Esophagus muscularis mucosa (tissue), 4 donors: ENCODE data around the gene SOX10. TPM values are rescaled to one million over a fixed set of nuclear protein-coding genes. Genes with fewer than 3 reads are reported as not detected.

Experiments used
- DNase-seq: peaks from one replicate; pipeline ENCODE4 v3.0.0-alpha.2; 2017; ENCODE audit errors: extremely low spot score
- H3K27ac ChIP-seq, 4 donors: fragments of 200-600 bp; sonication (generic); replicated peaks in 1 of 4; 1 replicate in 3 of 4; 2 replicates in 1 of 4; pipeline ENCODE4 v1.5.1; 2016 to 2019; ENCODE audit warnings: mild to moderate bottlenecking in 1 of 4
- H3K27me3 ChIP-seq, 4 donors: fragments of 200-600 bp; sonication (generic); one replicate each; pipeline versions ENCODE4 v1.5.1 to v1.6.0; 2016 to 2019
- H3K36me3 ChIP-seq, 4 donors: fragments of 200-600 bp; sonication (generic); one replicate each; pipeline ENCODE4 v1.5.1; 2016 to 2019
- H3K4me1 ChIP-seq, 4 donors: fragments of 200-600 bp; sonication (generic); one replicate each; pipeline ENCODE4 v1.5.1; 2016 to 2019
- H3K4me3 ChIP-seq, 4 donors: fragments of 200-600 bp; sonication (generic); 1 replicate in 2 of 4; 2 replicates in 2 of 4; pipeline ENCODE4 v1.5.1; 2016 to 2019; ENCODE audit warnings: mild to moderate bottlenecking in 4 of 4, moderate library complexity in 1 of 4
- H3K9me3 ChIP-seq, 4 donors: fragments of 200-600 bp; sonication (generic); 1 replicate in 3 of 4; 2 replicates in 1 of 4; pipeline ENCODE4 v1.5.1; 2016 to 2019
- EP300 ChIP-seq: sonication (generic); formaldehyde crosslinking; IDR thresholded peaks from one replicate; pipeline ENCODE4 v1.6.1; 2017; ENCODE audit warnings: antibody characterized with exemption
- POLR2A ChIP-seq: fragments of 450-650 bp; IDR thresholded peaks from one replicate; pipeline ENCODE4 v1.6.1; 2017; ENCODE audit warnings: antibody characterized with exemption, moderate library complexity, mild to moderate bottlenecking, low read depth
- POLR2AphosphoS5 ChIP-seq, 2 donors: sonication (generic); formaldehyde crosslinking; IDR thresholded peaks; one replicate each; pipeline ENCODE4 v1.6.1; 2017; ENCODE audit warnings: antibody characterized with exemption in 2 of 2
- WGBS: methylation state at CpG from one replicate; pipeline ENCODE4 v1.1.5; 2018; 5-methylcytosine and 5-hydroxymethylcytosine counted together
- intact Hi-C: fragments of 100-400 bp; cut with DNase I; formaldehyde crosslinking; loops from one replicate; pipeline ENCODE4 v1.15.1; 2023
- total RNA-seq, 4 donors: library from RNA; depleted of rRNA; stranded (reverse); fragments of >200 nt; gene quantifications; one replicate each; pipeline versions ENCODE4 v1.1.0 to v1.2.1, GENCODE V29; 2016
- TF ChIP-seq, protein P1 (sequence below), 3 experiments: fragments of 200-600 bp in 2 of 3; fragments of 450-650 bp in 1 of 3; sonication (generic) in 2 of 3; IDR thresholded peaks; one replicate each; pipeline ENCODE4 v1.5.1; 2017 to 2019; ENCODE audit warnings: antibody characterized with exemption in 3 of 3, mild to moderate bottlenecking in 2 of 3, moderate library complexity in 1 of 3

SOX10 gene
- total RNA-seq, 4 donors from 2014 or later, result 10.3 to 29.5 (median 17.7) TPM

GRCh38 chr22:38014083-38014482 lies 29.7 kb upstream of the SOX10 start:
- Histone ChIP-seq H3K27me3 (no peaks in the 10 kb centered on the region), H3K9me3 (no peaks in the 10 kb centered on the region), H3K27ac (no peak overlapping the region), H3K4me1 (peaks cover 20 to 29% (median 26%) of the 10 kb centered on the region in 4 donors), H3K36me3 (no peaks in the 10 kb centered on the region), H3K4me3 (no peak overlapping the region)
- DNase-seq, result no peak
- intact Hi-C loops, result no loop called here
- WGBS, result 100% methylated on average over 1 of the region's 1 CpG
- no peak for TF ChIP-seq EP300
- no peak for TF ChIP-seq POLR2AphosphoS5 (IDR thresholded peaks at IDR 0.05)
- TF ChIP-seq POLR2A, result no peak
- TF ChIP-seq, protein P1, sequence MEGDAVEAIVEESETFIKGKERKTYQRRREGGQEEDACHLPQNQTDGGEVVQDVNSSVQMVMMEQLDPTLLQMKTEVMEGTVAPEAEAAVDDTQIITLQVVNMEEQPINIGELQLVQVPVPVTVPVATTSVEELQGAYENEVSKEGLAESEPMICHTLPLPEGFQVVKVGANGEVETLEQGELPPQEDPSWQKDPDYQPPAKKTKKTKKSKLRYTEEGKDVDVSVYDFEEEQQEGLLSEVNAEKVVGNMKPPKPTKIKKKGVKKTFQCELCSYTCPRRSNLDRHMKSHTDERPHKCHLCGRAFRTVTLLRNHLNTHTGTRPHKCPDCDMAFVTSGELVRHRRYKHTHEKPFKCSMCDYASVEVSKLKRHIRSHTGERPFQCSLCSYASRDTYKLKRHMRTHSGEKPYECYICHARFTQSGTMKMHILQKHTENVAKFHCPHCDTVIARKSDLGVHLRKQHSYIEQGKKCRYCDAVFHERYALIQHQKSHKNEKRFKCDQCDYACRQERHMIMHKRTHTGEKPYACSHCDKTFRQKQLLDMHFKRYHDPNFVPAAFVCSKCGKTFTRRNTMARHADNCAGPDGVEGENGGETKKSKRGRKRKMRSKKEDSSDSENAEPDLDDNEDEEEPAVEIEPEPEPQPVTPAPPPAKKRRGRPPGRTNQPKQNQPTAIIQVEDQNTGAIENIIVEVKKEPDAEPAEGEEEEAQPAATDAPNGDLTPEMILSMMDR (IDR thresholded peaks at IDR 0.05), result no peak

DNA sequence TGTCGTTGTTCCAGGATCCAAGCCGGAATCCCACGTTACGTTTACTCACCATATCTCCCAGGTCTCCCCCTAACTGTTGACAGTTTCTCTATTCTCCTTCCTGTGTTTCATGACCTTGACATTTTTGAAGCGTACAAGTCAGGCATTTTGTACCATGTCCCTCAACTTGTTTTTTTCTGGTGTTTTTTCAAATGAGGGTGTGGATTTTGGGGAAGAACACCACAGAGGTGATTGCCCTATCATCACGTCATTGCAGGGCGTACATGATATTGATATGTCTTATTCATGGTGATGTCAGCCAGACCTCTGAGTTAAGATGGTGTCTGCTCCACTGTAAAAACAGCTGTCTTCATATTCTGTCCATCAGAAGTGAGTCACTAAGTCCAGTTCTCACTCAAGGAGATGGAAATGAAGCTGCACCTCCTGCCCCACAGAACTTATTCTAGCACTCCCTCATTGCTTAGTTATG lies 28.3 kb upstream of the SOX10 start:
- TF ChIP-seq POLR2AphosphoS5 (IDR thresholded peaks at IDR 0.05) (no peak), EP300 (no peak), POLR2A (no peak)
- TF ChIP-seq, protein P1 (IDR thresholded peaks at IDR 0.05), result no peak
- Histone ChIP-seq H3K9me3 (no peaks in the 10 kb centered on the region), H3K4me1 (peaks cover 16 to 22% (median 21%) of the 10 kb centered on the region in 4 donors), H3K27me3 (no peaks in the 10 kb centered on the region), H3K36me3 (no peaks in the 10 kb centered on the region), H3K27ac (no peak overlapping the region), H3K4me3 (no peak overlapping the region)
- WGBS, result 86% methylated on average over 7 of the region's 7 CpGs
- intact Hi-C loops, result no loop called here
- DNase-seq, result no peak

GRCh38 chr22:38009000-38009806 lies 24.8 kb upstream of the SOX10 start:
- H3K27me3 ChIP-seq, result no peaks in the 10 kb centered on the region
- WGBS, result 62% methylated on average over 14 of the region's 14 CpGs
- no peaks in the 10 kb centered on the region for H3K4me1 ChIP-seq
- no peak overlapping the region for H3K4me3 ChIP-seq
- no peaks in the 10 kb centered on the region for H3K9me3 ChIP-seq
- no peak for TF ChIP-seq EP300
- no peak for TF ChIP-seq POLR2A
- no peak for TF ChIP-seq POLR2AphosphoS5 (IDR thresholded peaks at IDR 0.05)
- TF ChIP-seq, protein P1 (IDR thresholded peaks at IDR 0.05), result no peak
- H3K27ac ChIP-seq, result no peak overlapping the region
- no peaks in the 10 kb centered on the region for H3K36me3 ChIP-seq
- intact Hi-C loops, result no loop called here
- no peak for DNase-seq

- H3K27me3 ChIP-seq, result no peaks in the 10 kb centered on the region
- H3K36me3 ChIP-seq, result no peaks in the 10 kb centered on the region
- DNase-seq, result no peak
- H3K9me3 ChIP-seq, result no peaks in the 10 kb centered on the region
- intact Hi-C loops, result no loop called here
- no peak overlapping the region for H3K4me3 ChIP-seq
- 87% methylated on average over 13 of the region's 13 CpGs for WGBS
- no peaks in the 10 kb centered on the region for H3K4me1 ChIP-seq
- no peak overlapping the region for H3K27ac ChIP-seq
- TF ChIP-seq, protein P1 (IDR thresholded peaks at IDR 0.05), result no peak
- TF ChIP-seq EP300, result no peak
- TF ChIP-seq POLR2A, result no peak
- TF ChIP-seq POLR2AphosphoS5 (IDR thresholded peaks at IDR 0.05), result no peak
Observed at GRCh38 chr22:38007330-38007902, 23.1 kb upstream of the SOX10 start.
